Neural progenitor cell (in vitro differentiated cells): ENCODE results near the gene NOD1. TPM values are rescaled to one million over a fixed set of nuclear protein-coding genes. Genes with fewer than 3 reads are reported as not detected.

ENCODE experiments used
- DNase-seq: peaks from one replicate; pipeline ENCODE4 v3.0.0-alpha.2; 2016; ENCODE audit warnings: low spot score
- H2AFZ ChIP-seq: fragments of 200-600 bp; sonication (generic); replicated peaks from 2 replicates; pipeline ENCODE4 v1.6.1; 2016; ENCODE audit warnings: antibody characterized with exemption
- H3F3A ChIP-seq: fragments of 200-600 bp; sonication (generic); 2 replicates; pipeline ENCODE4 v1.6.1; 2016; ENCODE audit warnings: antibody characterized with exemption, low read depth
- H3K27ac ChIP-seq: fragments of 200-600 bp; sonication (generic); 2 replicates; pipeline ENCODE4 v1.5.1; 2016; ENCODE audit warnings: mild to moderate bottlenecking
- H3K27me3 ChIP-seq: fragments of 200-600 bp; sonication (generic); 2 replicates; pipeline ENCODE4 v1.6.1; 2016; ENCODE audit warnings: mild to moderate bottlenecking, moderate library complexity
- H3K36me3 ChIP-seq: fragments of 200-600 bp; sonication (generic); 2 replicates; pipeline ENCODE4 v1.5.1; 2016
- H3K4me1 ChIP-seq: fragments of 200-600 bp; sonication (generic); 2 replicates; pipeline ENCODE4 v1.6.1; 2016; ENCODE audit warnings: mixed run types
- H3K4me2 ChIP-seq: fragments of 200-600 bp; sonication (generic); 2 replicates; pipeline ENCODE4 v1.6.1; 2016
- H3K4me3 ChIP-seq: fragments of 200-600 bp; sonication (generic); 2 replicates; pipeline ENCODE4 v1.5.1; 2016
- H3K79me2 ChIP-seq: fragments of 200-600 bp; sonication (generic); 2 replicates; pipeline ENCODE4 v1.6.1; 2016; ENCODE audit warnings: low read depth
- H3K9ac ChIP-seq: fragments of 200-600 bp; sonication (generic); 2 replicates; pipeline ENCODE4 v1.6.1; 2016
- H3K9me3 ChIP-seq: fragments of 200-600 bp; sonication (generic); 2 replicates; pipeline ENCODE4 v1.5.1; 2016; ENCODE audit warnings: low read depth
- H4K20me1 ChIP-seq: fragments of 200-600 bp; sonication (generic); 2 replicates; pipeline ENCODE4 v1.6.1; 2016; ENCODE audit warnings: low read depth
- H3K27ac Mint-ChIP-seq: 3 replicates; pipeline ENCODE4 v1.8.0; 2021; ENCODE audit warnings: mixed read lengths
- H3K27me3 Mint-ChIP-seq: 2 replicates; pipeline ENCODE4 v1.8.0; 2022; ENCODE audit warnings: low read depth, mild to moderate bottlenecking, inconsistent platforms, moderate library complexity, mixed read lengths; ENCODE audit not compliant: insufficient read depth
- H3K36me3 Mint-ChIP-seq: 3 replicates; pipeline ENCODE4 v1.8.0; 2021; ENCODE audit warnings: mixed read lengths
- H3K4me1 Mint-ChIP-seq: 3 replicates; pipeline ENCODE4 v1.8.0; 2021; ENCODE audit warnings: mixed read lengths
- H3K4me3 Mint-ChIP-seq: 3 replicates; pipeline ENCODE4 v1.8.0; 2021; ENCODE audit warnings: mild to moderate bottlenecking, moderate library complexity, mixed read lengths
- H3K9me3 Mint-ChIP-seq: 3 replicates; pipeline ENCODE4 v1.8.0; 2020; ENCODE audit warnings: mixed read lengths
- CTCF ChIP-seq: fragments of 200-600 bp; sonication (generic); IDR thresholded peaks from 2 replicates; pipeline ENCODE4 v1.5.1; 2017; ENCODE audit warnings: antibody characterized with exemption, mild to moderate bottlenecking
- EZH2 ChIP-seq: fragments of 200-600 bp; sonication (generic); IDR thresholded peaks from 2 replicates; pipeline ENCODE4 v1.6.1; 2017; ENCODE audit warnings: antibody characterized with exemption, mild to moderate bottlenecking, moderate library complexity
- EZH2phosphoT487 ChIP-seq: fragments of 200-600 bp; sonication (generic); IDR thresholded peaks from 2 replicates; pipeline ENCODE4 v1.6.1; 2017; ENCODE audit warnings: antibody characterized with exemption
- total RNA-seq: library from RNA; depleted of rRNA; stranded (reverse); fragments of >200 nt; gene quantifications from 2 replicates; pipeline ENCODE4 v1.2.3, GENCODE V29; 2015; ENCODE audit warnings: low replicate concordance

The NOD1 gene
- total RNA-seq, 1 donor from 2014 or later = 5.0 TPM

GRCh38 chr7:30453921-30454320, 24.7 kb downstream of the NOD1 start:
- H3K27me3 Mint-ChIP-seq = no peaks in the 10 kb centered on the region
- DNase-seq = no peak
- no peak overlapping the region for H3K4me3 Mint-ChIP-seq
- TF ChIP-seq EZH2 (no peak), CTCF (no peak), EZH2phosphoT487 (no peak)
- H3K4me3 ChIP-seq = no peak overlapping the region
- H3K9me3 ChIP-seq = no peaks in the 10 kb centered on the region
- no peaks in the 10 kb centered on the region for H4K20me1 ChIP-seq
- H3K4me1 ChIP-seq = no peaks in the 10 kb centered on the region
- H3F3A ChIP-seq = no peaks in the 10 kb centered on the region
- H3K9ac ChIP-seq = no peak overlapping the region
- no peak overlapping the region for H3K27ac Mint-ChIP-seq
- H2AFZ ChIP-seq = no peak overlapping the region
- no peaks in the 10 kb centered on the region for H3K36me3 Mint-ChIP-seq
- H3K9me3 Mint-ChIP-seq = no peaks in the 10 kb centered on the region
- peaks cover 5% of the 10 kb centered on the region for H3K4me1 Mint-ChIP-seq
- no peaks in the 10 kb centered on the region for H3K79me2 ChIP-seq
- no peak overlapping the region for H3K27ac ChIP-seq
- H3K27me3 ChIP-seq = no peaks in the 10 kb centered on the region
- H3K4me2 ChIP-seq = no peak overlapping the region
- no peaks in the 10 kb centered on the region for H3K36me3 ChIP-seq

GRCh38 chr7:30453016-30453415, 25.6 kb downstream of the NOD1 start:
- Histone ChIP-seq H3K9me3 (no peaks in the 10 kb centered on the region), H3K4me3 (no peak overlapping the region), H2AFZ (no peak overlapping the region), H3K9ac (no peak overlapping the region), H3K27me3 (no peaks in the 10 kb centered on the region), H3K4me2 (no peak overlapping the region), H3K4me1 (no peaks in the 10 kb centered on the region), H3F3A (no peaks in the 10 kb centered on the region), H3K27ac (no peak overlapping the region), H3K36me3 (no peaks in the 10 kb centered on the region), H3K79me2 (no peaks in the 10 kb centered on the region), H4K20me1 (no peaks in the 10 kb centered on the region)
- no peak overlapping the region for H3K4me3 Mint-ChIP-seq
- H3K4me1 Mint-ChIP-seq = peaks cover 5% of the 10 kb centered on the region
- no peak for DNase-seq
- no peaks in the 10 kb centered on the region for H3K9me3 Mint-ChIP-seq
- H3K27me3 Mint-ChIP-seq = no peaks in the 10 kb centered on the region
- TF ChIP-seq EZH2phosphoT487 = no peak
- TF ChIP-seq CTCF = no peak
- TF ChIP-seq EZH2 = no peak
- H3K27ac Mint-ChIP-seq = peak overlapping the region; percentile 74
- H3K36me3 Mint-ChIP-seq = no peaks in the 10 kb centered on the region

- Histone ChIP-seq H3F3A (no peaks in the 10 kb centered on the region), H3K4me3 (no peak overlapping the region), H3K27ac (no peak overlapping the region), H3K9me3 (no peaks in the 10 kb centered on the region), H4K20me1 (no peaks in the 10 kb centered on the region), H3K9ac (no peak overlapping the region), H3K4me2 (no peak overlapping the region), H3K27me3 (no peaks in the 10 kb centered on the region), H2AFZ (no peak overlapping the region), H3K79me2 (no peaks in the 10 kb centered on the region), H3K4me1 (no peaks in the 10 kb centered on the region), H3K36me3 (no peaks in the 10 kb centered on the region)
- DNase-seq = no peak
- TF ChIP-seq EZH2 = no peak
- TF ChIP-seq EZH2phosphoT487 = no peak
- no peak for TF ChIP-seq CTCF
- H3K36me3 Mint-ChIP-seq = no peaks in the 10 kb centered on the region
- no peak overlapping the region for H3K4me3 Mint-ChIP-seq
- H3K27me3 Mint-ChIP-seq = no peaks in the 10 kb centered on the region
- H3K4me1 Mint-ChIP-seq = peaks cover 5% of the 10 kb centered on the region
- H3K27ac Mint-ChIP-seq = no peak overlapping the region
- H3K9me3 Mint-ChIP-seq = no peaks in the 10 kb centered on the region
Measured at GRCh38 chr7:30452280-30452930, 26.2 kb downstream of the NOD1 start.
